Epithelial cell of proximal tubule (primary cell): ENCODE measurements around the gene CDH3. TPM values are rescaled to one million over a fixed set of nuclear protein-coding genes. Genes with fewer than 3 reads are reported as not detected.

Experiments
- DNase-seq: peaks from one replicate; pipeline ENCODE4 v3.0.0-alpha.2; 2011; ENCODE audit warnings: low read depth
- H3K4me3 ChIP-seq: 2 replicates; pipeline ENCODE4 v1.5.1; 2011; ENCODE audit warnings: low read depth, mild to moderate bottlenecking, low read length
- CTCF ChIP-seq: conservative IDR thresholded peaks from 2 replicates; pipeline ENCODE4 v1.5.1; 2012; ENCODE audit warnings: low read depth, mild to moderate bottlenecking, low read length
- total RNA-seq: library from RNA; depleted of rRNA; stranded (reverse); fragments of >200 nt; gene quantifications from 2 replicates; pipeline ENCODE4 v1.2.3, GENCODE V29; 2015

Gene CDH3
- total RNA-seq, 1 donor from 2014 or later = 174 TPM

GRCh38 chr16:68676113-68676860, 31.2 kb downstream of the CDH3 start:
- TF ChIP-seq CTCF = no peak
- DNase-seq = no peak
- H3K4me3 ChIP-seq = no peak overlapping the region

GRCh38 chr16:68681038-68681437, 35.9 kb downstream of the CDH3 start:
- no peak for TF ChIP-seq CTCF
- H3K4me3 ChIP-seq = no peak overlapping the region
- no peak for DNase-seq

- no peak overlapping the region for H3K4me3 ChIP-seq
- DNase-seq = no peak
- TF ChIP-seq CTCF = no peak
Measured at GRCh38 chr16:68685685-68686478, 40.8 kb downstream of the CDH3 start.

GRCh38 chr16:68686905-68687304, 41.8 kb downstream of the CDH3 start:
- no peak for TF ChIP-seq CTCF
- DNase-seq = no peak
- H3K4me3 ChIP-seq = no peak overlapping the region

GRCh38 chr16:68689921-68690320, 44.8 kb downstream of the CDH3 start:
- no peak for DNase-seq
- TF ChIP-seq CTCF = no peak
- H3K4me3 ChIP-seq = no peak overlapping the region

GRCh38 chr16:68695575-68695974, 50.5 kb downstream of the CDH3 start:
- TF ChIP-seq CTCF = no peak
- no peak for DNase-seq

More at GRCh38 chr16:68695575-68695974, 50.5 kb downstream of the CDH3 start:
- no peak overlapping the region for H3K4me3 ChIP-seq
